Stomach (tissue), 9 donors: ENCODE measurements around the gene SH2D3A. TPM values are rescaled to one million over a fixed set of nuclear protein-coding genes. Genes with fewer than 3 reads are reported as not detected.
"Not testable (repeated sequence)": the region's sequence is repeated elsewhere in the genome, so short reads cannot be mapped to it uniquely, and the experiment has no call there.

ENCODE experiments used
- DNase-seq, 2 donors: peaks; one replicate each; pipeline versions ENCODE4 v3.0.0 to v3.0.0-alpha.2; 2013 to 2019
- H3K27ac ChIP-seq, 5 donors: fragments of 200-600 bp in 4 of 5; sonication (generic) in 4 of 5; one replicate each; pipeline ENCODE4 v1.5.1; 2013 to 2019; ENCODE audit warnings: mild to moderate bottlenecking in 1 of 5, moderate library complexity in 1 of 5
- H3K27me3 ChIP-seq, 3 donors: fragments of 200-600 bp; sonication (generic); one replicate each; pipeline ENCODE4 v1.5.1; 2017 to 2019; ENCODE audit warnings: mixed run types in 1 of 3
- H3K36me3 ChIP-seq, 4 donors: fragments of 200-600 bp; sonication (generic); 1 replicate in 3 of 4; 2 replicates in 1 of 4; pipeline ENCODE4 v1.5.1; 2016 to 2019
- H3K4me1 ChIP-seq, 4 donors: fragments of 200-600 bp; sonication (generic); one replicate each; pipeline ENCODE4 v1.5.1; 2016 to 2019
- H3K4me3 ChIP-seq, 4 donors: fragments of 200-600 bp; sonication (generic) in 3 of 4; one replicate each; pipeline ENCODE4 v1.5.1; 2016 to 2019; ENCODE audit warnings: mild to moderate bottlenecking in 1 of 4
- H3K9me3 ChIP-seq, 4 donors: fragments of 200-600 bp; sonication (generic); one replicate each; pipeline ENCODE4 v1.5.1; 2016 to 2019
- CTCF ChIP-seq, 7 experiments: fragments of 450-650 bp in 4 of 7; fragments of 200-600 bp in 3 of 7; sonication (generic) in 3 of 7; IDR thresholded peaks; one replicate each; pipeline ENCODE4 v1.5.1; 2016 to 2019; ENCODE audit warnings: antibody characterized with exemption in 7 of 7, control low read depth in 2 of 7, mild to moderate bottlenecking in 1 of 7
- EP300 ChIP-seq: sonication (generic); formaldehyde crosslinking; IDR thresholded peaks from one replicate; pipeline ENCODE4 v1.6.1; 2017; ENCODE audit warnings: antibody characterized with exemption
- POLR2A ChIP-seq, 4 donors: fragments of 450-650 bp; IDR thresholded peaks; one replicate each; pipeline ENCODE4 v1.6.1; 2016; ENCODE audit warnings: antibody characterized with exemption in 4 of 4, control low read depth in 2 of 4, mild to moderate bottlenecking in 1 of 4, moderate library complexity in 1 of 4
- POLR2AphosphoS5 ChIP-seq, 3 donors: sonication (generic); formaldehyde crosslinking; IDR thresholded peaks; one replicate each; pipeline ENCODE4 v1.6.1; 2016; ENCODE audit warnings: antibody characterized with exemption in 3 of 3
- WGBS, 5 donors: extraction: QIAGEN DNeasy Blood & Tissue Kit in 3 of 5; methylation state at CpG; one replicate each; pipeline versions ENCODE4 v1.1.5 to v1.1.7; 2013 to 2018; 5-methylcytosine and 5-hydroxymethylcytosine counted together
- intact Hi-C: fragments of 100-400 bp; cut with DNase I; formaldehyde crosslinking; loops from one replicate; pipeline ENCODE4 v1.15.1; 2023; ENCODE audit warnings: low total_unique reads
- polyA plus RNA-seq, 3 donors: library from polyadenylated mRNA; stranded (reverse); fragments of 200-250 nt; gene quantifications; one replicate each; pipeline ENCODE4 v1.2.3, GENCODE V29; 2013
- total RNA-seq, 5 donors: library from RNA; depleted of rRNA; stranded (reverse); fragments of >200 nt; gene quantifications; one replicate each; pipeline versions ENCODE4 v1.1.0 to v1.2.3, GENCODE V29; 2014 to 2016
- donor health status: healthy with polysubstance abuse.
- donor health status: Bipolar disorder and iron deficiency.
- donor health status: healthy.

SH2D3A gene
- total and polyA plus RNA-seq, 8 donors: 8.8 to 71.3 (median 27.3) TPM

- Histone ChIP-seq H3K9me3 (no peaks in the 10 kb centered on the region), H3K27me3 (peaks cover 0 to 33% (median 0%) of the 10 kb centered on the region in 3 donors), H3K4me1 (peaks cover 0 to 33% (median 28%) of the 10 kb centered on the region in 4 donors), H3K4me3 (peak overlapping the region in 1 of 4 donors; percentile 58), H3K27ac (peak overlapping the region; percentile 6 to 91 (median 87)), H3K36me3 (peaks cover 0 to 1% (median 0%) of the 10 kb centered on the region in 4 donors)
- no peak for TF ChIP-seq EP300
- no peak for TF ChIP-seq CTCF (IDR thresholded peaks at IDR 0.05)
- no peak for TF ChIP-seq POLR2A (IDR thresholded peaks at IDR 0.05)
- no peak for TF ChIP-seq POLR2AphosphoS5 (IDR thresholded peaks at IDR 0.05)
- no peak for DNase-seq
- WGBS, 5 donors: 44 to 58% (median 54%) methylated on average over 8 of the region's 8 CpGs
- intact Hi-C loops: no loop called here
Observed at GRCh38 chr19:6768236-6768785, 1.1 kb upstream of the SH2D3A start.

GRCh38 chr19:6767081-6767356, 216 bp downstream of the SH2D3A start:
- Histone ChIP-seq H3K9me3 (no peaks in the 10 kb centered on the region), H3K27ac (peak overlapping the region; percentile 81 to 91 (median 87)), H3K27me3 (peaks cover 0 to 33% (median 0%) of the 10 kb centered on the region in 3 donors), H3K4me3 (peak overlapping the region; percentile 43 to 58 (median 50)), H3K4me1 (peaks cover 0 to 31% (median 28%) of the 10 kb centered on the region in 4 donors), H3K36me3 (peaks cover 0 to 8% (median 3%) of the 10 kb centered on the region in 4 donors)
- WGBS, 5 donors: 0 to 8% (median 1%) methylated on average over 8 to 15 of the region's 15 CpGs
- TF ChIP-seq EP300: no peak
- intact Hi-C loops: no loop called here
- peak in 1 of 2 donors; percentile 82 for DNase-seq

- DNase-seq: peak in 1 of 2 donors; percentile 52
- Histone ChIP-seq H3K4me1 (peaks cover 0 to 30% (median 28%) of the 10 kb centered on the region in 4 donors), H3K27ac (peak overlapping the region; percentile 81 to 91 (median 87)), H3K27me3 (peaks cover 0 to 33% (median 0%) of the 10 kb centered on the region in 3 donors), H3K36me3 (peaks cover 0 to 10% (median 4%) of the 10 kb centered on the region in 4 donors), H3K4me3 (peak overlapping the region; percentile 43 to 58 (median 50)), H3K9me3 (no peaks in the 10 kb centered on the region)
- 15 to 28% (median 19%) methylated on average over 16 of the region's 16 CpGs for WGBS, 5 donors
- intact Hi-C loops: no loop called here
- TF ChIP-seq CTCF (IDR thresholded peaks at IDR 0.05) (no peak), EP300 (no peak), POLR2A (IDR thresholded peaks at IDR 0.05) (no peak), POLR2AphosphoS5 (IDR thresholded peaks at IDR 0.05) (no peak)
Observed at GRCh38 chr19:6766357-6767080, 716 bp downstream of the SH2D3A start.

- Histone ChIP-seq H3K27me3 (peaks cover 0 to 33% (median 0%) of the 10 kb centered on the region in 3 donors), H3K4me3 (peak overlapping the region; percentile 43 to 58 (median 50)), H3K9me3 (no peaks in the 10 kb centered on the region), H3K4me1 (peaks cover 0 to 30% (median 28%) of the 10 kb centered on the region in 4 donors), H3K27ac (peak overlapping the region; percentile 81 to 91 (median 87)), H3K36me3 (peaks cover 0 to 16% (median 6%) of the 10 kb centered on the region in 4 donors)
- intact Hi-C loops: no loop called here
- 12 to 34% (median 22%) methylated on average over 5 to 8 of the region's 8 CpGs for WGBS, 5 donors
- DNase-seq: peak; percentile 97
- peak in 1 of 7 experiments; percentile 17 for TF ChIP-seq CTCF (IDR thresholded peaks at IDR 0.05)
- no peak for TF ChIP-seq EP300
- peak; percentile 31 to 96 (median 93) for TF ChIP-seq POLR2AphosphoS5 (IDR thresholded peaks at IDR 0.05)
- TF ChIP-seq POLR2A (IDR thresholded peaks at IDR 0.05): peak in 2 of 4 donors; percentile 45 to 68
Observed at GRCh38 chr19:6765738-6766356, 1.4 kb downstream of the SH2D3A start.

- H3K27ac ChIP-seq, H3K4me3 ChIP-seq, DNase-seq, intact Hi-C loops, H3K9me3 ChIP-seq: not testable (repeated sequence)
- peaks cover 0 to 40% (median 27%) of the 10 kb centered on the region in 4 donors for H3K36me3 ChIP-seq
- 83 to 92% (median 86%) methylated on average over 8 of the region's 8 CpGs for WGBS, 5 donors
- H3K27me3 ChIP-seq: peaks cover 0 to 25% (median 0%) of the 10 kb centered on the region in 3 donors
- H3K4me1 ChIP-seq: peaks cover 0 to 23% (median 18%) of the 10 kb centered on the region in 4 donors
Observed at GRCh38 chr19:6762253-6762797, 4.9 kb downstream of the SH2D3A start.
